HG03565 (cell line): ENCODE measurements around the gene ZC3H14.

Experiments used
- ATAC-seq: cut with Tn5 transposase; IDR thresholded peaks from one replicate; pipeline ENCODE4 v1.9.1; 2021; ENCODE audit warnings: mild to moderate bottlenecking, moderate library complexity; ENCODE audit not compliant: unreplicated experiment

The ZC3H14 gene

GRCh38 chr14:88668448-88669116 is 105.7 kb downstream of the ZC3H14 start:
- ATAC-seq = peak; percentile 63

- no peak for ATAC-seq
Observed at GRCh38 chr14:88669346-88669745, 106.5 kb downstream of the ZC3H14 start.
